Measurements from ENCODE around the gene UNC80.

UNC80 gene

GRCh38 chr2:210034087-210034683, 262.6 kb downstream of the UNC80 start:
- no peak for DNase-seq

GRCh38 chr2:210035679-210036078, 264.0 kb downstream of the UNC80 start:
- DNase-seq, result no peak

DNA sequence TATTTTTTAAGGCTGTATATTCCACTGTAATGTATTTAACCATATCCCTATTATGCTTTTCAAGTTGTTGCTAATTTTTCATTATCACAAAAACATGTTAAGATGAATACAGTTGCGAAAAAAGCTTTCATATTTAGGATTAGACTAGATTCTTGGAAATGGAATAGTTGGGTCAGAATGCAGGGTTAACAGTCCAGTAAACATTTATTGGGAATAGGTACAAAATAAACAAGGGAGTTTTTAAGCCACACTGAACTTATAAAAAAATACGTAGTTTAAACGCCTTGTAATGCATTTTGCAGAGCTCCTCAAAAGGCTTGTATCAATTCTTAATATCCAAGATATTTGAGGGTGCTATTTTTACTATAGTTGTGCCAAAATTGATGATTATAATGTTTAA, 266.4 kb downstream of the UNC80 start:
- no peak for DNase-seq

DNA sequence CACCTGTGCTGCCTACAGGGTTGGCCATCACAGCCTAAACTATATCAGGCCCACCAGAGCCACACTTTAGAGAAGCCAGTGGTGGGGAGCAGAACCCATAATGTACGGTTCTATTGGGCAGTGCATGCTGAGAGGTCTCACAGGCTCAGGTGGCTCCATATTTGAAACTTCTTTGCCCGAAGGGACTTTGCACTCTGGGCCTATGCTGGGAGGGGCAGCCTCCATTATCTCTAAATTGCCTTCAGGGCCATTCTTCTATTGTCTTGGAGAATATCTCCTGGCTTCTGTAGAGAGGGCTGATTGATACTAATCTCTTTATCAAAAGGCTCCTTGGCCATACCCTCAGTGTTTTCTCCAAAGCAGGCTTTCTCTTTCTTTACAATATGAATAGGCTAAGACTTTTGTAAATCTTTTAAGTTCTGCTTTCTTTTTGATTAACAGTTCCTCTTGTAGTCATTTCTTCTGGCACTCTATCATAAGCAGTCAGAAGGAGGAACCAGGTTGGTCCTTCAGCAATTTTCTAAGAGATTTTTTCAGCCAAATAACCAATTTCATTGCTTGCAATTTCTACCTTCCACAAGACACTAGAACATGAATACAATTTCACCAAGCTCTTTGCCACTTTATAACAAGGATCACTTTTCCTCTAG, 275.3 kb downstream of the UNC80 start:
- no peak for DNase-seq

All from NCI-H748 treated with DMSO at 0.1 percent for 48 hours (cell line).